HG03196 (cell line): Measurements from ENCODE around the gene ZFP42.
"Not testable (repeated sequence)": the region's sequence is repeated elsewhere in the genome, so short reads cannot be mapped to it uniquely, and the experiment has no call there.

Experiments
- ATAC-seq: cut with Tn5 transposase; IDR thresholded peaks from one replicate; pipeline ENCODE4 v1.9.1; 2021; ENCODE audit not compliant: unreplicated experiment

ZFP42 gene

GRCh38 chr4:187995322-187996207 is at the start of gene ZFP42:
Gene ZFP42, plus strand, starts transcription at chr4:187995771. Its CDS starts 7,037 bp downstream, at chr4:188002808.
- ATAC-seq: no peak

- no peak for ATAC-seq
Measured at GRCh38 chr4:187961171-187961570, 34.4 kb upstream of the ZFP42 start.

- ATAC-seq: no peak
Measured at GRCh38 chr4:187961961-187962360, 33.6 kb upstream of the ZFP42 start.

- ATAC-seq: no peak
Measured at GRCh38 chr4:187962926-187963325, 32.6 kb upstream of the ZFP42 start.

GRCh38 chr4:187965726-187966125 is 29.8 kb upstream of the ZFP42 start:
- ATAC-seq: no peak

- no peak for ATAC-seq
Measured at GRCh38 chr4:187972135-187972534, 23.4 kb upstream of the ZFP42 start.

GRCh38 chr4:187983746-187984145 is 11.8 kb upstream of the ZFP42 start:
- no peak for ATAC-seq

GRCh38 chr4:187992971-187993370 is 2.6 kb upstream of the ZFP42 start:
- no peak for ATAC-seq

- no peak for ATAC-seq
Measured at GRCh38 chr4:187993827-187994226, 1.7 kb upstream of the ZFP42 start.

GRCh38 chr4:187996502-187997177 is 1.1 kb downstream of the ZFP42 start:
- no peak for ATAC-seq

GRCh38 chr4:187997991-187998390 is 2.4 kb downstream of the ZFP42 start:
- not testable (repeated sequence) for ATAC-seq

GRCh38 chr4:187999406-187999932 is 3.9 kb downstream of the ZFP42 start:
- ATAC-seq: no peak

GRCh38 chr4:188002323-188002722 is 6.8 kb downstream of the ZFP42 start:
- no peak for ATAC-seq

- no peak for ATAC-seq
Measured at GRCh38 chr4:188002751-188003150, 7.2 kb downstream of the ZFP42 start.

GRCh38 chr4:188005561-188005960 is 10.0 kb downstream of the ZFP42 start:
- ATAC-seq: no peak

GRCh38 chr4:188006285-188006848 is 10.8 kb downstream of the ZFP42 start:
- no peak for ATAC-seq

GRCh38 chr4:188008377-188008776 is 12.8 kb downstream of the ZFP42 start:
- no peak for ATAC-seq

- no peak for ATAC-seq
Measured at GRCh38 chr4:188012426-188012945, 16.9 kb downstream of the ZFP42 start.

- no peak for ATAC-seq
Measured at GRCh38 chr4:188015025-188015940, 19.7 kb downstream of the ZFP42 start.

- ATAC-seq: no peak
Measured at GRCh38 chr4:188016754-188017153, 21.2 kb downstream of the ZFP42 start.
